ENCODE data around the gene NHSL2.
A peak's percentile ranks its signal among the peaks of the same experiment; 100 is the strongest.

The NHSL2 gene

GRCh38 chrX:71989768-71990426 lies 79.3 kb downstream of the NHSL2 start:
- DNase-seq, result peak in 1 of 58 donors; percentile 0

GRCh38 chrX:71990518-71990917 lies 79.9 kb downstream of the NHSL2 start:
- no peak for DNase-seq

- no peak for DNase-seq
These were observed 80.5 kb downstream of the NHSL2 start for GRCh38 chrX:71991164-71991563.

- DNase-seq, result no peak
These were observed 82.1 kb downstream of the NHSL2 start for GRCh38 chrX:71992711-71993110.

GRCh38 chrX:71993371-71993770 lies 82.7 kb downstream of the NHSL2 start:
- DNase-seq, result no peak

- DNase-seq, result no peak
These were observed 84.0 kb downstream of the NHSL2 start for GRCh38 chrX:71994601-71995000.

GRCh38 chrX:71995122-71995521 lies 84.5 kb downstream of the NHSL2 start:
- DNase-seq, result no peak

- no peak for DNase-seq
These were observed 85.5 kb downstream of the NHSL2 start for GRCh38 chrX:71996136-71996535.

- DNase-seq, result no peak
These were observed 86.2 kb downstream of the NHSL2 start for GRCh38 chrX:71996826-71997225.

GRCh38 chrX:71997320-71997719 lies 86.7 kb downstream of the NHSL2 start:
- no peak for DNase-seq

- peak in 2 of 58 donors; percentile 1 to 20 for DNase-seq
These were observed 88.3 kb downstream of the NHSL2 start for GRCh38 chrX:71998836-71999509.

GRCh38 chrX:71999535-71999934 lies 88.9 kb downstream of the NHSL2 start:
- no peak for DNase-seq

GRCh38 chrX:72001471-72001870 lies 90.8 kb downstream of the NHSL2 start:
- DNase-seq, result no peak

- no peak for DNase-seq
These were observed 91.3 kb downstream of the NHSL2 start for GRCh38 chrX:72001906-72002305.

GRCh38 chrX:72002875-72003274 lies 92.2 kb downstream of the NHSL2 start:
- no peak for DNase-seq

- peak in 16 of 58 donors; percentile 0 to 28 (median 6) for DNase-seq
These were observed 93.4 kb downstream of the NHSL2 start for GRCh38 chrX:72003811-72004750.

GRCh38 chrX:72005046-72005445 lies 94.4 kb downstream of the NHSL2 start:
- no peak for DNase-seq

- no peak for DNase-seq
These were observed 95.8 kb downstream of the NHSL2 start for GRCh38 chrX:72006461-72006860.

- no peak for DNase-seq
These were observed 99.1 kb downstream of the NHSL2 start for GRCh38 chrX:72009731-72010130.

GRCh38 chrX:72011734-72012133 lies 101.1 kb downstream of the NHSL2 start:
- no peak for DNase-seq

GRCh38 chrX:72015383-72015782 lies 104.7 kb downstream of the NHSL2 start:
- DNase-seq, result no peak

Data from anterior cingulate cortex (tissue), 58 donors.